HG02798 (cell line): ENCODE results near the gene CD180.

Experiments used
- ATAC-seq: cut with Tn5 transposase; IDR thresholded peaks from one replicate; pipeline ENCODE4 v1.9.1; 2021; ENCODE audit warnings: mild to moderate bottlenecking; ENCODE audit not compliant: unreplicated experiment, poor library complexity

Gene CD180

GRCh38 chr5:67140413-67140812 is 56.2 kb downstream of the CD180 start:
- ATAC-seq: no peak

DNA sequence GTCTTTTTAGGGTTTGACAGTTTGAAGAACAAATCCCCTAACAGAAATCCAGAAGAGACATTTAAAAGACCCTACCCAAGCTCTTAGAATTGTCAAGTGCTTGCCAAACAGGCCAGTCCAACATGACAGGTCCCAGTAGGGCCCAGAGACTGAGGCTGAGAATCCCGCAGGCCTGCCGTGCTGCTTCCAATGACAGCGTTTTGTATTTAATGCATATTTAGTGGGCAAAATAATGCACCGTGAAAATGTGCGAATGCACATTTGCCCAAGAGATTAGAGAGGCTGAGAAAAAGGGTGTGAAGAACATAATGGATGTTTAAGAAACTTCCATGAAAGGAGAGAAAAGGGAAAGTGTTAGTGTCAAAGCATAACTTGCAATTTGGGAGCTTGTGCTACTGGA is 57.6 kb downstream of the CD180 start:
- ATAC-seq: no peak

- no peak for ATAC-seq
These were observed 61.1 kb downstream of the CD180 start for GRCh38 chr5:67135381-67135984.

DNA sequence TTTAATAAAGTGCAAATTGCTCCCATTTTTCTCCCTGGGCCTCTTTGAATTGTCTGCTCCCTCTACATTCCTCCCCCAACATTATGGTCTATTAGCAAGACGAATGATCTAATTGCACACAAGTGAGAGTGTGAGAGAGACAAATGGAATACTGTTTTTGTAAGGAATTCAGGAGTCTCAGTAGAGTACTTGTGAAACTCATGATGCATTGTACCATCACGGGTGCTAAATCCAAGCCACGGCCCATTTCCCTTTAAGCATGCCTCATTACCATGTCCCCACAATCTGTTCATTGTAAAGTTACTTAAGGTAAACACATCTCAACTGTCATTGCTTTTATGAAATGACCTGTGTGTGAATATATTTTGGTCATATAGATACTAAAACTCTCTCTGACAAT is 62.8 kb downstream of the CD180 start:
- no peak for ATAC-seq

DNA sequence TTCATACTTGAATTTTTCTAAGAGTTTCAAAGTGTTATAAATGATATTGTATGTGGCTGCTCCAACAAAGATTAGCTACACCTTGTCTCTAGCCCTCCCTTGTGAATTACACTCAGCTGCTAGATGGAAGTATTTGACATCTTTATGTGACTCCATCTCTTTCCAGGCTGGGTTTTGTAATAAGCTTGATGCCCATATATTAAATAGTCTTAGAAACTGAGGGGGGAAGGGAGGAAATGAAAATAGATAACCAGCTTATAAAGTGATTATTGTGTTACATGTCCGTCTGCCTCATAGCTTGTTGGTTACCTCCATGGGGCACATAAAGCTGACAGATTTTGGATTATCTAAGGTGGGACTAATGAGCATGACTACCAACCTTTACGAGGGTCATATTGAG is 63.4 kb downstream of the CD180 start:
- no peak for ATAC-seq

DNA sequence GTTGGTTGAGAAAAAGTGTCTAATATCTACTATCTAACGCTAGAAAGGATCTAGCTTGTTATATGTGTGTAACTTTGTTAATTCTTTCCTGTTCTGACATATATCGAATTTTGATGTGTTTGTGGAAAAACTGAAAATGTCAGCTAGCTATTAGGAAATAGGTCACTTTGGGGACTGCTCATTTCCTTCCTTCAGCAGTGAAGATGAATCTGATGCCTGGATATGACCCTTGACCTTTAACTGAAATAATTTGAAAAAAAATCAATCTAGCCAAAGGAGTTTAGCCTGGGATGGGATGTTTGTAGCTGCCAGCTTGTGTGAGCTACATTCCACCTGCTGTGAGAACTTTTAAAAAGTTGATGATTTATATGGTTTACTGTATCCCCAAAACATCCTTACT is 66.8 kb downstream of the CD180 start:
- no peak for ATAC-seq
